Neural crest cell (in vitro differentiated cells): ENCODE results near the gene PTRH1. TPM values are rescaled to one million over a fixed set of nuclear protein-coding genes. Genes with fewer than 3 reads are reported as not detected.
A peak's percentile ranks its signal among the peaks of the same experiment; 100 is the strongest.

ENCODE experiments used
- DNase-seq: peaks from one replicate; pipeline ENCODE4 v3.0.0; 2021; ENCODE audit warnings: low read depth, mixed read lengths, low spot score
- H3K27ac Mint-ChIP-seq: one replicate; pipeline ENCODE4 v1.8.0; 2021; ENCODE audit warnings: mild to moderate bottlenecking, mixed read lengths; ENCODE audit not compliant: unreplicated experiment
- H3K27me3 Mint-ChIP-seq: 2 replicates; pipeline ENCODE4 v1.8.0; 2021; ENCODE audit warnings: low read depth, mild to moderate bottlenecking, mixed read lengths
- H3K36me3 Mint-ChIP-seq: 2 replicates; pipeline ENCODE4 v1.8.0; 2021; ENCODE audit warnings: low read depth, mild to moderate bottlenecking, mixed read lengths
- H3K4me1 Mint-ChIP-seq: 2 replicates; pipeline ENCODE4 v1.8.0; 2021; ENCODE audit warnings: mixed read lengths
- H3K4me3 Mint-ChIP-seq: one replicate; pipeline ENCODE4 v1.8.0; 2021; ENCODE audit warnings: mild to moderate bottlenecking, mixed read lengths
- H3K9me3 Mint-ChIP-seq: 2 replicates; pipeline ENCODE4 v1.8.0; 2021; ENCODE audit warnings: mixed read lengths
- total RNA-seq: library from RNA; stranded (reverse); gene quantifications from 2 replicates; pipeline ENCODE4 v1.2.1, GENCODE V29; 2021
- TF ChIP-seq, protein P1 (sequence below): fragments of 200-600 bp; sonication (generic); conservative IDR thresholded peaks from 2 replicates; pipeline ENCODE4 v1.5.0; 2021; ENCODE audit warnings: antibody characterized with exemption, mild to moderate bottlenecking

Gene PTRH1
- total RNA-seq, 1 donor from 2014 or later: 9.8 TPM

DNA sequence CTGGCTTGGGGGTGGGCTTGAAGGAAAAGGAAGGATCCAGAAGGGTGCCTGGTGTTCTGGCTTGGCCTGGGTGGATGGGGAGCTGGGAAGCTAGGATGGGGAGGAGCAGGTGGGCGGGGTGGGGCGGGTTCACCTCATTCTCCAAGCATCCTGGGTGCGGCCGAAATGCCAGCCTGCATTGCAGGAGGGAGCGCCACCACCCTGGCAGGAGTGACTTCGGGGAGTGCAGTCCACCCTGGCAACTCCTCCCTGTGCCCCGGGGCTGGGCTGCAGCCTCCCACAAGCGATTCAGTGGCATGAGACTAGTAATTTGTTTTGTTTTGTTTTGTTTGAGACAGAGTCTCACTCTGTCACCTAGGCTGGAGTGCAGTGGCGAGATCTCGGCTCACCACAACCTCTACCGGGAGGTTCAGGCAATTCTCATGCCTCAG, 5.9 kb upstream of the PTRH1 start:
- DNase-seq: no peak
- H3K27ac Mint-ChIP-seq: no peak overlapping the region
- H3K27me3 Mint-ChIP-seq: no peaks in the 10 kb centered on the region
- H3K9me3 Mint-ChIP-seq: no peaks in the 10 kb centered on the region
- TF ChIP-seq, protein P1, sequence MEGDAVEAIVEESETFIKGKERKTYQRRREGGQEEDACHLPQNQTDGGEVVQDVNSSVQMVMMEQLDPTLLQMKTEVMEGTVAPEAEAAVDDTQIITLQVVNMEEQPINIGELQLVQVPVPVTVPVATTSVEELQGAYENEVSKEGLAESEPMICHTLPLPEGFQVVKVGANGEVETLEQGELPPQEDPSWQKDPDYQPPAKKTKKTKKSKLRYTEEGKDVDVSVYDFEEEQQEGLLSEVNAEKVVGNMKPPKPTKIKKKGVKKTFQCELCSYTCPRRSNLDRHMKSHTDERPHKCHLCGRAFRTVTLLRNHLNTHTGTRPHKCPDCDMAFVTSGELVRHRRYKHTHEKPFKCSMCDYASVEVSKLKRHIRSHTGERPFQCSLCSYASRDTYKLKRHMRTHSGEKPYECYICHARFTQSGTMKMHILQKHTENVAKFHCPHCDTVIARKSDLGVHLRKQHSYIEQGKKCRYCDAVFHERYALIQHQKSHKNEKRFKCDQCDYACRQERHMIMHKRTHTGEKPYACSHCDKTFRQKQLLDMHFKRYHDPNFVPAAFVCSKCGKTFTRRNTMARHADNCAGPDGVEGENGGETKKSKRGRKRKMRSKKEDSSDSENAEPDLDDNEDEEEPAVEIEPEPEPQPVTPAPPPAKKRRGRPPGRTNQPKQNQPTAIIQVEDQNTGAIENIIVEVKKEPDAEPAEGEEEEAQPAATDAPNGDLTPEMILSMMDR: no peak
- H3K4me1 Mint-ChIP-seq: peaks cover 8% of the 10 kb centered on the region
- H3K36me3 Mint-ChIP-seq: no peaks in the 10 kb centered on the region
- no peak overlapping the region for H3K4me3 Mint-ChIP-seq

GRCh38 chr9:127720865-127721227, 5.4 kb upstream of the PTRH1 start:
- no peak for DNase-seq
- Mint-ChIP-seq H3K4me3 (no peak overlapping the region), H3K9me3 (no peaks in the 10 kb centered on the region), H3K36me3 (no peaks in the 10 kb centered on the region), H3K4me1 (peaks cover 13% of the 10 kb centered on the region), H3K27ac (no peak overlapping the region), H3K27me3 (no peaks in the 10 kb centered on the region)
- TF ChIP-seq, protein P1: no peak

- H3K4me1 Mint-ChIP-seq: peaks cover 19% of the 10 kb centered on the region
- TF ChIP-seq, protein P1: no peak
- no peaks in the 10 kb centered on the region for H3K36me3 Mint-ChIP-seq
- H3K4me3 Mint-ChIP-seq: peak overlapping the region; percentile 47
- peak overlapping the region; percentile 84 for H3K27ac Mint-ChIP-seq
- DNase-seq: no peak
- peaks cover 2% of the 10 kb centered on the region for H3K27me3 Mint-ChIP-seq
- H3K9me3 Mint-ChIP-seq: no peaks in the 10 kb centered on the region
Measured at GRCh38 chr9:127720031-127720864, 4.8 kb upstream of the PTRH1 start.

- H3K27me3 Mint-ChIP-seq: peaks cover 2% of the 10 kb centered on the region
- peak overlapping the region; percentile 72 for H3K4me3 Mint-ChIP-seq
- DNase-seq: no peak
- H3K4me1 Mint-ChIP-seq: peaks cover 19% of the 10 kb centered on the region
- no peak overlapping the region for H3K27ac Mint-ChIP-seq
- H3K36me3 Mint-ChIP-seq: no peaks in the 10 kb centered on the region
- TF ChIP-seq, protein P1: no peak
- H3K9me3 Mint-ChIP-seq: no peaks in the 10 kb centered on the region
Measured at GRCh38 chr9:127717766-127718165, 2.3 kb upstream of the PTRH1 start.

GRCh38 chr9:127716412-127716811, 949 bp upstream of the PTRH1 start:
- Mint-ChIP-seq H3K4me3 (peak overlapping the region; percentile 100), H3K9me3 (no peaks in the 10 kb centered on the region), H3K27me3 (peaks cover 2% of the 10 kb centered on the region), H3K36me3 (no peaks in the 10 kb centered on the region), H3K4me1 (peaks cover 19% of the 10 kb centered on the region), H3K27ac (peak overlapping the region; percentile 98)
- TF ChIP-seq, protein P1: no peak
- DNase-seq: no peak
